Hepatocyte (in vitro differentiated cells): ENCODE data around the gene NEDD4L.

Experiments used
- EZH2 ChIP-seq: fragments of 200-600 bp; sonication (generic); IDR thresholded peaks from 2 replicates; pipeline ENCODE4 v1.6.1; 2016; ENCODE audit warnings: antibody characterized with exemption, mild to moderate bottlenecking, borderline replicate concordance
- EZH2phosphoT487 ChIP-seq: fragments of 200-600 bp; sonication (generic); IDR thresholded peaks from one replicate; pipeline ENCODE4 v1.6.1; 2018; ENCODE audit warnings: antibody characterized with exemption, mild to moderate bottlenecking, low read depth, moderate library complexity; ENCODE audit not compliant: unreplicated experiment, severe bottlenecking
- TF ChIP-seq, protein P1 (sequence below): fragments of 200-600 bp; sonication (generic); IDR thresholded peaks from 2 replicates; pipeline ENCODE4 v1.5.1; 2016; ENCODE audit warnings: antibody characterized with exemption, mild to moderate bottlenecking; ENCODE audit not compliant: poor library complexity

DNA sequence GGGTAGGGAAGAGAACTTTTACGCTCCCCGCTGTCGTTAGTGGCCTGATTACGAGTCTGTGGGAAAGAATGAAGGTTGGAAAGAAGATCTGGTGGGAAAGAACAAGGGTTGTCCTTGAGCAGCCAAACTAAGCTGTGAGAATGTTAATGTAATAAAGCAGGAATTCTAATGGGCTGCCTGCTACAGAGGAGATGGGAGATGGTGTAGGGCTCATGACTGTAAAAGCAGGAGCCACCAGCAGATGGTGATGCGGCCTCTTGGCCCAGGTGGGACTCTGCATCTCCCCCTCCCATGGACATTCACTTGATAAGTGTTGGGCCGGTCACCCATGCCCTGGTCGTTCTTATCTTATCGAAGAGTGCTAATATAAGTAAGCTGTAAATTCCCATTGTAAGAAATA lies 150.0 kb downstream of the NEDD4L start:
- TF ChIP-seq EZH2 (no peak), EZH2phosphoT487 (no peak)
- TF ChIP-seq, protein P1, sequence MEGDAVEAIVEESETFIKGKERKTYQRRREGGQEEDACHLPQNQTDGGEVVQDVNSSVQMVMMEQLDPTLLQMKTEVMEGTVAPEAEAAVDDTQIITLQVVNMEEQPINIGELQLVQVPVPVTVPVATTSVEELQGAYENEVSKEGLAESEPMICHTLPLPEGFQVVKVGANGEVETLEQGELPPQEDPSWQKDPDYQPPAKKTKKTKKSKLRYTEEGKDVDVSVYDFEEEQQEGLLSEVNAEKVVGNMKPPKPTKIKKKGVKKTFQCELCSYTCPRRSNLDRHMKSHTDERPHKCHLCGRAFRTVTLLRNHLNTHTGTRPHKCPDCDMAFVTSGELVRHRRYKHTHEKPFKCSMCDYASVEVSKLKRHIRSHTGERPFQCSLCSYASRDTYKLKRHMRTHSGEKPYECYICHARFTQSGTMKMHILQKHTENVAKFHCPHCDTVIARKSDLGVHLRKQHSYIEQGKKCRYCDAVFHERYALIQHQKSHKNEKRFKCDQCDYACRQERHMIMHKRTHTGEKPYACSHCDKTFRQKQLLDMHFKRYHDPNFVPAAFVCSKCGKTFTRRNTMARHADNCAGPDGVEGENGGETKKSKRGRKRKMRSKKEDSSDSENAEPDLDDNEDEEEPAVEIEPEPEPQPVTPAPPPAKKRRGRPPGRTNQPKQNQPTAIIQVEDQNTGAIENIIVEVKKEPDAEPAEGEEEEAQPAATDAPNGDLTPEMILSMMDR: peak; percentile 50
